Spleen (tissue), 11 donors: ENCODE results near the gene SSPN. TPM values are rescaled to one million over a fixed set of nuclear protein-coding genes. Genes with fewer than 3 reads are reported as not detected.

Experiments
- DNase-seq: peaks from one replicate; pipeline ENCODE4 v3.0.0-alpha.2; 2020
- H3K27ac ChIP-seq, 8 donors: fragments of 200-600 bp; sonication (generic) in 7 of 8; 1 replicate in 4 of 8; 2 replicates in 4 of 8; pipeline versions ENCODE4 v1.5.0 to v1.8.0; 2016 to 2021; ENCODE audit warnings: inconsistent platforms in 4 of 8, mild to moderate bottlenecking in 4 of 8, moderate library complexity in 1 of 8
- H3K27me3 ChIP-seq, 7 donors: fragments of 200-600 bp; sonication (generic) in 6 of 7; replicated peaks in 1 of 7; 1 replicate in 4 of 7; 2 replicates in 3 of 7; pipeline versions ENCODE4 v1.5.0 to v1.8.0; 2016 to 2021; ENCODE audit warnings: inconsistent platforms in 3 of 7, mild to moderate bottlenecking in 1 of 7
- H3K36me3 ChIP-seq, 6 donors: fragments of 200-600 bp; sonication (generic) in 5 of 6; 1 replicate in 4 of 6; 2 replicates in 2 of 6; pipeline versions ENCODE4 v1.5.0 to v1.8.0; 2016 to 2021; ENCODE audit warnings: inconsistent platforms in 2 of 6
- H3K4me1 ChIP-seq, 6 donors: fragments of 200-600 bp; sonication (generic) in 5 of 6; 1 replicate in 3 of 6; 2 replicates in 3 of 6; pipeline versions ENCODE4 v1.5.0 to v1.8.0; 2016 to 2021; ENCODE audit warnings: inconsistent platforms in 3 of 6
- H3K4me3 ChIP-seq, 8 donors: fragments of 200-600 bp; sonication (generic) in 7 of 8; 1 replicate in 4 of 8; 2 replicates in 4 of 8; pipeline versions ENCODE4 v1.5.0 to v1.8.0; 2016 to 2021; ENCODE audit warnings: inconsistent platforms in 4 of 8, mild to moderate bottlenecking in 4 of 8, moderate library complexity in 2 of 8
- H3K9me3 ChIP-seq, 8 donors: fragments of 200-600 bp; sonication (generic) in 7 of 8; 1 replicate in 4 of 8; 2 replicates in 4 of 8; pipeline versions ENCODE4 v1.5.0 to v1.8.0; 2016 to 2021; ENCODE audit warnings: inconsistent platforms in 4 of 8
- POLR2A ChIP-seq, 3 donors: fragments of 450-650 bp; IDR thresholded peaks; one replicate each; pipeline ENCODE4 v1.5.1; 2017; ENCODE audit warnings: antibody characterized with exemption in 3 of 3, mild to moderate bottlenecking in 1 of 3
- POLR2AphosphoS5 ChIP-seq, 3 donors: sonication (generic); formaldehyde crosslinking; IDR thresholded peaks; one replicate each; pipeline ENCODE4 v1.5.1; 2017; ENCODE audit warnings: antibody characterized with exemption in 3 of 3
- WGBS, 5 donors: extraction: QIAGEN DNeasy Blood & Tissue Kit in 3 of 5; methylation state at CpG; one replicate each; pipeline versions ENCODE4 v1.1.5 to v1.1.7; 2013 to 2018; 5-methylcytosine and 5-hydroxymethylcytosine counted together
- intact Hi-C: fragments of 100-400 bp; cut with DNase I; formaldehyde crosslinking; loops from one replicate; pipeline ENCODE4 v1.15.0; 2023; ENCODE audit warnings: low total_unique reads
- polyA plus RNA-seq, 3 donors: library from polyadenylated mRNA; stranded (reverse); fragments of 200-250 nt; gene quantifications; one replicate each; pipeline ENCODE4 v1.2.1, GENCODE V29; 2013
- total RNA-seq, 7 donors: library from RNA; depleted of rRNA in 3 of 7; stranded (reverse); fragments of >200 nt in 3 of 7; fragmentation: NEBNext Ultra II Directional in 4 of 7; extraction: Animal tissue kit (Norgen Biotek cat#: 25700) in 4 of 7; gene quantifications; one replicate each; pipeline versions ENCODE4 v1.1.0 to v1.2.1, GENCODE V29; 2016 to 2021
- TF ChIP-seq, protein P1 (sequence below), 11 experiments: fragments of 200-600 bp in 7 of 11; fragments of 450-650 bp in 4 of 11; sonication (generic) in 4 of 11; IDR thresholded peaks in 8 of 11; conservative IDR thresholded peaks in 3 of 11; 1 replicate in 7 of 11; 2 replicates in 4 of 11; pipeline versions ENCODE4 v1.4.0 to v1.8.0; 2016 to 2021; ENCODE audit warnings: antibody characterized with exemption in 11 of 11, inconsistent platforms in 4 of 11, mild to moderate bottlenecking in 1 of 11
- donor health status: healthy with polysubstance abuse.
- donor health status: DM: no; HTN: no; CAD: no; lungs with moderate emphysema.
- donor health status: DM: no; HTN: no; CAD: no.
- donor health status: Bipolar disorder and iron deficiency.
- donor health status: healthy.
- donor health status: DM: no; HTN: no; CAD: no.
- donor health status: DM: yes; HTN: yes; CAD: no.

The SSPN gene
- total and polyA plus RNA-seq, 10 donors, result 2.7 to 46.6 (median 10.6) TPM

GRCh38 chr12:26172013-26172412, 23.4 kb upstream of the SSPN start:
- WGBS, 5 donors, result 88 to 96% (median 89%) methylated on average over 4 of the region's 4 CpGs
- Histone ChIP-seq H3K27me3 (no peaks in the 10 kb centered on the region), H3K27ac (no peak overlapping the region), H3K36me3 (no peaks in the 10 kb centered on the region), H3K9me3 (no peaks in the 10 kb centered on the region), H3K4me1 (no peaks in the 10 kb centered on the region), H3K4me3 (no peak overlapping the region)
- no peak for TF ChIP-seq POLR2A (IDR thresholded peaks at IDR 0.05)
- TF ChIP-seq, protein P1, sequence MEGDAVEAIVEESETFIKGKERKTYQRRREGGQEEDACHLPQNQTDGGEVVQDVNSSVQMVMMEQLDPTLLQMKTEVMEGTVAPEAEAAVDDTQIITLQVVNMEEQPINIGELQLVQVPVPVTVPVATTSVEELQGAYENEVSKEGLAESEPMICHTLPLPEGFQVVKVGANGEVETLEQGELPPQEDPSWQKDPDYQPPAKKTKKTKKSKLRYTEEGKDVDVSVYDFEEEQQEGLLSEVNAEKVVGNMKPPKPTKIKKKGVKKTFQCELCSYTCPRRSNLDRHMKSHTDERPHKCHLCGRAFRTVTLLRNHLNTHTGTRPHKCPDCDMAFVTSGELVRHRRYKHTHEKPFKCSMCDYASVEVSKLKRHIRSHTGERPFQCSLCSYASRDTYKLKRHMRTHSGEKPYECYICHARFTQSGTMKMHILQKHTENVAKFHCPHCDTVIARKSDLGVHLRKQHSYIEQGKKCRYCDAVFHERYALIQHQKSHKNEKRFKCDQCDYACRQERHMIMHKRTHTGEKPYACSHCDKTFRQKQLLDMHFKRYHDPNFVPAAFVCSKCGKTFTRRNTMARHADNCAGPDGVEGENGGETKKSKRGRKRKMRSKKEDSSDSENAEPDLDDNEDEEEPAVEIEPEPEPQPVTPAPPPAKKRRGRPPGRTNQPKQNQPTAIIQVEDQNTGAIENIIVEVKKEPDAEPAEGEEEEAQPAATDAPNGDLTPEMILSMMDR (IDR thresholded peaks at IDR 0.05 in 8 of 11, conservative IDR thresholded peaks at IDR 0.05 in 3 of 11), result no peak
- TF ChIP-seq POLR2AphosphoS5 (IDR thresholded peaks at IDR 0.05), result no peak
- no peak for DNase-seq
- intact Hi-C loops, result no loop called here

GRCh38 chr12:26172539-26172938, 22.8 kb upstream of the SSPN start:
- H3K27ac ChIP-seq, result no peak overlapping the region
- no peak overlapping the region for H3K4me3 ChIP-seq
- intact Hi-C loops, result no loop called here
- H3K4me1 ChIP-seq, result no peaks in the 10 kb centered on the region
- DNase-seq, result no peak
- 88 to 94% (median 91%) methylated on average over 7 of the region's 7 CpGs for WGBS, 5 donors
- H3K36me3 ChIP-seq, result no peaks in the 10 kb centered on the region
- H3K9me3 ChIP-seq, result no peaks in the 10 kb centered on the region
- no peaks in the 10 kb centered on the region for H3K27me3 ChIP-seq
- TF ChIP-seq, protein P1 (IDR thresholded peaks at IDR 0.05 in 8 of 11, conservative IDR thresholded peaks at IDR 0.05 in 3 of 11), result no peak
- no peak for TF ChIP-seq POLR2A (IDR thresholded peaks at IDR 0.05)
- no peak for TF ChIP-seq POLR2AphosphoS5 (IDR thresholded peaks at IDR 0.05)

- no peaks in the 10 kb centered on the region for H3K9me3 ChIP-seq
- TF ChIP-seq POLR2AphosphoS5 (IDR thresholded peaks at IDR 0.05), result no peak
- no peak for TF ChIP-seq POLR2A (IDR thresholded peaks at IDR 0.05)
- TF ChIP-seq, protein P1 (IDR thresholded peaks at IDR 0.05 in 8 of 11, conservative IDR thresholded peaks at IDR 0.05 in 3 of 11), result no peak
- no peaks in the 10 kb centered on the region for H3K4me1 ChIP-seq
- DNase-seq, result no peak
- no peaks in the 10 kb centered on the region for H3K36me3 ChIP-seq
- no peak overlapping the region for H3K4me3 ChIP-seq
- 51 to 70% (median 63%) methylated on average over 4 of the region's 4 CpGs for WGBS, 5 donors
- no peak overlapping the region for H3K27ac ChIP-seq
- intact Hi-C loops, result no loop called here
- no peaks in the 10 kb centered on the region for H3K27me3 ChIP-seq
These were observed 22.3 kb upstream of the SSPN start for GRCh38 chr12:26172946-26173552.

DNA sequence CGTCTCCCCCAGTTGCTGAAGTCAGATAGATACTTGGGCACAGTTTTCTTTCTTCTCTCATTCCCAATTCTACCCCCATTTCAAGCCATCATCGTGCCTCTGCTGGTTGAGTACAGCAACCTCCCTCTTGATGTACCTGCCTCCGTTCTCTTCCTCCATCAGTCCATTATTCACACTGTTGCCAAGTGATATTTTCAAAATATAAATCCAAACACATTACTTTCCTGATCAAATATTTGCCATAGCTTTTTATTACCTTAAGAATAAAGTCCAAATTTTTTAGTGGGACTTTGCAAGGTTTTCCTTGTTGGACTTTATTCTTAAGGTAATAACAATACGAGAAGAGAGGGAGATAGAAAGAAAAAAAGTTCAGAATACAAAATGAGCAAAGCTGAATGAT, 18.6 kb upstream of the SSPN start:
- Histone ChIP-seq H3K27ac (no peak overlapping the region), H3K27me3 (no peaks in the 10 kb centered on the region), H3K36me3 (no peaks in the 10 kb centered on the region), H3K4me3 (no peak overlapping the region), H3K9me3 (no peaks in the 10 kb centered on the region), H3K4me1 (no peaks in the 10 kb centered on the region)
- TF ChIP-seq, protein P1 (IDR thresholded peaks at IDR 0.05 in 8 of 11, conservative IDR thresholded peaks at IDR 0.05 in 3 of 11), result no peak
- TF ChIP-seq POLR2A (IDR thresholded peaks at IDR 0.05) (no peak), POLR2AphosphoS5 (IDR thresholded peaks at IDR 0.05) (no peak)
- 85 to 92% (median 88%) methylated on average over 4 of the region's 4 CpGs for WGBS, 5 donors
- intact Hi-C loops, result no loop called here
- no peak for DNase-seq
